Pulmonary artery endothelial cell (primary cell): ENCODE results near the gene SLC12A1. TPM values are rescaled to one million over a fixed set of nuclear protein-coding genes. Genes with fewer than 3 reads are reported as not detected.

ENCODE experiments used
- DNase-seq: peaks from one replicate; pipeline ENCODE4 v3.0.0-alpha.2; 2011; ENCODE audit warnings: low read depth, low spot score
- total RNA-seq: library from RNA; depleted of rRNA; stranded (reverse); fragments of >200 nt; gene quantifications from 2 replicates; pipeline ENCODE4 v1.2.3, GENCODE V29; 2014

Gene SLC12A1
- total RNA-seq, 1 donor from 2014 or later: not detected

GRCh38 chr15:48242015-48242414 is 35.9 kb downstream of the SLC12A1 start:
- DNase-seq: no peak

- no peak for DNase-seq
These were observed 36.4 kb downstream of the SLC12A1 start for GRCh38 chr15:48242535-48242934.

DNA sequence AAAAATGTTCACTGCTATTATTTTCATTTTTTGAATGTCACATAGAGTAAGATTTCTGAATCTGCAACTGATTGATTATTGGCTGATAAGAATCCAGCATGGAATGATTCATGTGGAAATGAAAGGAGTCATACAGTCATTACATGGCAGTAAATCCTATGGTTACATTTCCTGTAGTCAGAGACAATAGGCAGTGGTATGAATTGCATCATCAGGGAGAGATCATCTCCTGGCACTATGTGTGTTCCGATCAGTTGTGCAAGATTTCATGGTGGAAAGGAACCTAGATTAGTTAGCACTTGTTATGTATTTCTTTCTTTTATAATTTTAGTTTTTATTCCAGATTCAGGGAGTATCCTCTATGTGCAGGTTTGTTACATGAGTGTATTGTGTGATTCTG is 38.8 kb downstream of the SLC12A1 start:
- DNase-seq: no peak

DNA sequence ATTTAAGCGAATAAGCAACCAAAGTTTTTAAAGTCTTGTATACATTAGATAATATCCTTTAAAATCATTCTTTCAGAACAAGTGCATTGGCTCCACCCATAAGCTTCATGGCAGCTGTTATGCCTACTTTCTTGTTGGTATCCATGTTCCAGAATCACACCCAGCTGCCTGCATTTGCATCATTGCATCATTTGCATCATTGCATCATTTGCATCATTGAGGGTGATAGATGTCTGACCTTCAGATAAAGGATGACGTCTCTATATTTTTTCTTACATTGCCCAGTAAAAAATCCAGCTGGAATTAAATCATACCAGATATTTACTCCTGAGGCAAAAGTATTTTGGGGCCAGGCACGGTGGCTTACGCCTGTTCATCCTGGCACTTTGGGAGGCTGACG is 42.3 kb downstream of the SLC12A1 start:
- DNase-seq: no peak

DNA sequence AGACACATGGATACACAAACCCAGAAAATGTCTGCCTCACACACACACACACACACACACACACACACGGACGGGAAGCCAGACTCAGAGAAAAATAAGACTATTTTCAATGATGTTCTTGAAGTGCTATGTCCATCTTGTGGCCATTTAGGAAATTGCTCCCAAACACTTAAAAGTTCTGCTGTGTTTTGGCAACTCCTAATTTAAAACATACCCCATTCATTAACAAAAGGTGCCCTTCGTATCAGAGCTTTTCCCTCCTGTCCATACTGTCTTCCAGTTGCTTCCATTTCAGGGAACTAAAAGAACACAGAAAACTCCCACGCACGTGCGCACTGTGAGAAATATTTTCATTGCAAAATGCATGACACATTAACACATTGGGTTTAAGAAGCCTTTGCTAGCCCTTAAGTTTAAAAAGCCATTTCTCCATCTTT is 44.6 kb downstream of the SLC12A1 start:
- peak; percentile 35 for DNase-seq

GRCh38 chr15:48253172-48253571 is 47.1 kb downstream of the SLC12A1 start:
- no peak for DNase-seq

GRCh38 chr15:48265135-48265534 is 59.0 kb downstream of the SLC12A1 start:
- DNase-seq: no peak

DNA sequence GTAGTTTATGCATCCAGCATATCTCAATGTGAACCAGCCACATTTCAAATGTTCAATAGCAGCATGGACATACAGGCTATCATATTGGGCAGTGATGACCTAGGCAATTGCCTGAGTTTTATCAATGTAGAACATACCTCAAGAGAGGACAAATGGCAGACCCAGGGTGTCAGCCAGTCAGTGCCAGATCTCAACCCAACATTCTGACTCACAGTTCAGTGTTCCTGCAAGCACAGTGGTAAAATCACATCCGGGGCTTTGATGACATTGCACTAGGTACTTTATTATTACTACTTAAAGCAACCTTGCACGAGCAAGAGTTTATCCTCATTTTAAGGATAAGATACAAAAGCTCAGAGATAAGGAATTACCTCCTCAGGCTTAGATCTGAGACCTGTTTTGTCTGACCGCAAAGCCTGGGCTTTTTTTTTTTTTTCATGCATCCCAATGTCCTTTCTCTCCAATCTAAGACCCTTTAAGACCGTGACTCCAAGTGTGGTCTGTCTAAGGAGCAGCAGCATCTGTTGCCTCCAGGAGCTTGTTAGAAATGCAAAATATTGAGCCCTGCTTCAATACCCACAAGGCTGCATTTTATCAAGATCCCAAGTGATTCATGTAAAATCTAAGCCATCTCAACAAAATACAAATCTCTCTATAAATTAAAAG is 60.1 kb downstream of the SLC12A1 start:
- no peak for DNase-seq

DNA sequence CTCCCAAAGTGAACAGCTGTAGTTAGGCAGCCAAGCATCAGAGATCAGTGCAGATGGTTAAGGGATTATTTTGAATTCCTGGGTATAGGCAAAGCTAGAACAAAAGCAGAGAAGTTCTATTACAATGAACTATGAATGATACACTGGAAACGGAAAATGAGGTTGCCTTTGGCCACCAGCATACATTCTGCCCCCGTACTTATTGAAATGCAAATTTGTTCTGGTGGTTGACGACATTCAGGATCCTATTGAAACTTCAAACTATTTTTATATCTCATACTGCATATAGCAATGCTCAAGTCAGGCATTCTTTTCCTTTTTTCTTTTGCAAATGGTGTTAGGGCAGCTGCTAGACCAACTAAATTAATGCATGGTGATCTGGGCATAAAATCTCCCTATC is 61.7 kb downstream of the SLC12A1 start:
- no peak for DNase-seq

GRCh38 chr15:48273049-48273448 is 66.9 kb downstream of the SLC12A1 start:
- DNase-seq: no peak

DNA sequence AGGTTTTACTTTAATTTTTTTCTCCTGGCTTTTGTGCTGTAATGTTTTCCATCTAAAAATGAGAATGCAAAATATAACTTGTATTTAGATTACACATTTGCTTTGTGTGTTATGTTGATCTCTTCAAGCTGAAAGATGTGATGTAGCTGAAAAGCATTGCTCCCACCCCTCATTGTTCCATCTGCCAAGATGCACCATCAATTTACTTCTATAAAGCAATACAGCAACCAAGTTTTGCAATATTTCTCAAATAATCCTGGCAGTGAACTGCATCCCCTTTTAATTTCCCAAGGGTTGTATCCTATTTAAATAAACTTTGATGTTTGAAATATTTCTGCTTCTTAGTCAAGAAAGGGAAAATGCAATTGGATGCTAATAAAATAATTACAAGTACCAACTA is 72.6 kb downstream of the SLC12A1 start:
- no peak for DNase-seq

DNA sequence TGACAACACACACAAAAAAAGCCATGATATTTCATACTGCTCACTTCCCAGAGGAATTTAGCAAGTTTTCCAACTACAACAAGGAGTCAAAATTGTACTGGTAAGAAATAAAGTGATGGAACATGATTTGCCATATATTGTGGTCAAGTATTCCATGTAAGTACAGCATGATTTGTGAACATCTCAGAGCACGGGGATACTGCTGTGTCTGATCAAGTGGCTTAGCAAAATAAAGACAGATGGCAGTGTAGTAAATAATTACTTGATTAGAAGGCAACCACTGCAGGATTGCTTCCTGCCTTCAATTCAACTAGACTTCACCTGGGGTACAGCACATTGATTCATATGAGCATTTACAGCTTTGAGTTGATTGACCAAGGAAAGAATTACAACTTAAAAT is 73.5 kb downstream of the SLC12A1 start:
- no peak for DNase-seq

GRCh38 chr15:48281674-48282073 is 75.6 kb downstream of the SLC12A1 start:
- DNase-seq: no peak

- DNase-seq: no peak
These were observed 76.1 kb downstream of the SLC12A1 start for GRCh38 chr15:48282216-48282615.

DNA sequence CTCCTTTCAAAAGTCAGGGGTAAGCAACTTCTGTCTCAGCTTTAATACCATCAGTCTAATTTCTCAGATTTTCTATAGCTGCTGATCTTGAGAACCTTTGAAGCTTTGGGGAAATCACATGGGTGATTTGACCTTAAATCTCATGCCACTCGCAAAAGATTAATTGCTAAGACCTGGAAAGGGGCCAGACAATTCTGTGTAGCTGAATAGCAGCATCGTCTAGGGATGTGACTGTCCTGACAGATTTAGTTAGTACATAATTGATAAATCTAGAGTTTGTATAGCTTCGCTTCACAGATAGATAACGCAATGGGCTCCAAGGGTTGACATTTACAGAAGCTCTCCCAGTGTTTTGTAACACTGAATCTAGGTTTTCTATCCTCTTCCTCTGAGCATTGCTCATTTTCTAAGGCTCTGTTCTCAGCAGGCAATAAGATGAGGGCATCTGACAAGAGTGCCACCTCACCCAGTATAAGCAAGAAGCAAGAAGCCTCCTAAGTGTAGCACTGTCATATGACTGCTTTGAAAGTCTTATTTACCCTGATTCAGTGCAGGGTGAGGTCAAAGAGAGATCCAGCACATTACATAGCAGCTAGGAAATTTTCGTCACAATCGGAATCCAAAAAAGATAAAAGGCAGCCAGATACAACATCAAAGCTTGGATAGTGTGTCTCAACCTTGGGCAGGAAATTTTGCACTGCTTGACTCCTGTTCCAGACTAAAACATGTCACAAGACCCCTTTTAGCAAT is 77.5 kb downstream of the SLC12A1 start:
- no peak for DNase-seq

- peak; percentile 41 for DNase-seq
These were observed 79.5 kb downstream of the SLC12A1 start for GRCh38 chr15:48285329-48286214.

DNA sequence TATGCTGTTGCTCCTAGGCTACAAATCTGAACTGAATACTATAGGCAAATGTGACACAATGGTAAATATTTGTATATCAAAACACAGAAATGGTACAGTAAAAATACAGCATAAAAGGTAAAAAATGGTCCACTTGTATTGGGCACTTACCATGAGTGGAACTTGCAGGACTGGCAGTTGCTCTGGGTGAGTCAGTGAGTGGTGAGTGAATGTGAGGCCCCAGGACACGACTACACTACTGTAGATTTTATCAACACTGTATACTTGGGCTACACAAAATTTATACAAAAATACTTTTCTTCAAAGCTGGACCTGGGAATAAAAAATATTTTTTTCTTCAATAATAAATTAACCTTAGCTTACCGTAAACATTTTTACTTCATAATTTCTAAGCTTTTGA is 83.5 kb downstream of the SLC12A1 start:
- no peak for DNase-seq

DNA sequence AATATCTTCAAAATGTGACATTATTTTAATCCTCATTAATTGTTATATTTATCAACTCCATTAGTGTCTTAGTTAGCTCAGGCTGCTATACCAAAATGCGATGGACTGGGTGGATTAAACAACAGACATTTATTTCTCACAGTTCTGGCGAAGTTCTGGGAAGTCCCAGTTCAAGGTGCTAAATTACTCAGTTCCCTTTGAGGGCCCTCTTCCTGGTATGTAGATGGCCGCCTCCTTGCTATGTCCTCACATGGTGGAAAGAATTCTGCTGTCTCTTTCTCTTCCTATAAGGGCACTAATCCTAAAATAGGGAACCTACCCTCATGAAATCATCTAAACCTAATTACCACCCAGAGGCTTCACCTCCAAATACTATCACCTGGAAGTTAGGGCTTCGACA is 86.4 kb downstream of the SLC12A1 start:
- DNase-seq: no peak

- no peak for DNase-seq
These were observed 91.6 kb downstream of the SLC12A1 start for GRCh38 chr15:48297668-48298067.

DNA sequence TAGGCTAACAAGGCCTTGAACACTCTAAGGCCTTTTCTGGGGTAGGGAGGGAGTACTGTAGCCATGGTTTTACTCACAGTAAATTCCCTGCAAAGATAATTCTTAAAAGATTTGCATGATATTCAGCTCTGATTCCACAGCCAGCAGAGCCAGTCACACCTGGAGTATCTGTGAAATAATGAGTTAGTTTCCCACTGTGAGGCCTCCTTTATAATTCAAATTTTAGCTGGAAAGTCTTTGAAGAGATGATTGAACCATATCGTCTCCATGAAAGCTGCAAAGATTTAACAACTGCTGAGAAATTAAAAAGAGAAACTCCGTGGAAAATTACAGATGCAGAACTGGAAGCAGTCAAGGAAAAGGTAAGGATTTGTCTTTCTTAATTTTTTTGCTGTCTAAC is 92.8 kb downstream of the SLC12A1 start:
- DNase-seq: no peak

DNA sequence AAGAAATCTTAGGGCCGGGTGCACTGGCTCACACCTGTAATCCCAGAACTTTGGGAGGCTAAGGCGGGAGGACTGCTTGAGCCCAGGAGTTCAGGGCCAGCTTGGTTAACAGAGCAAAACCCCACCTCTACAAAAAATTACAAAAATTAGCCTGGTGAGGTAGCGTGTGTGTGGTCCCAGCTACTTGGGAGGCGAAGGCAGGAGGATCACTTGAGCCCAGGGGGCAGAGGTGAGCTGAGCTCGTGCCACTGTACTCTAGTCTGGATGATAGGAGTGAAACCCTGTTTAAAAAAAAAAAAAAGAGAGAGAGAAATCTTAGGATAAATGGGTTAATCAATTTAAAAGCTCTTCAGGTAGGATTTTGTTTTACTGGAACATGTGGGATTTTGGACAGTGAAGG is 93.9 kb downstream of the SLC12A1 start:
- DNase-seq: no peak

DNA sequence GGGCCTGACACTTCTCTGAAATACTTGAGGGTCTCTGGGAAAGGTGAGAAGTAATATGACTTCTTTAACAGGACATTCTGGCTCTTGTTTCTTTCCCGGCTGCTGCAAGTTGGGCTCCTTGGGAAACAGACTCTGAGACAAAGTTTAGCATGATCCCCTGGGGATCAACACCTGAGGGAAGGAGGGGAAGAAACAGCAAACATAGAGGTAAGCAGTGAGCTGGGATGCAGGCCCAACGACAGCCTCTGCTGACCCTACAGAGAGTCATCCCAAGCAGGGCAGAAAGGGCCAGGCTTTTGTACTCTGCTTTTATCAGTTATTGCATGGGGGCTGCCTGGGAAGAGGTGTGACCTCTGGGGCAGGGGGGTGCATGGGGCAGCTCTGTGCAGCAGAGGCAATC is 98.3 kb downstream of the SLC12A1 start:
- DNase-seq: no peak
